GM13977 (cell line): ENCODE measurements around the gene MAFF.

Experiments used
- DNase-seq: peaks from one replicate; pipeline ENCODE4 v3.0.0; 2012; ENCODE audit warnings: low spot score
- CTCF ChIP-seq: IDR thresholded peaks from 2 replicates; pipeline ENCODE4 v1.5.1; 2012; ENCODE audit warnings: mild to moderate bottlenecking, control low read depth; ENCODE audit not compliant: insufficient read depth; ENCODE audit errors: extremely low read depth, missing control alignments
- in situ Hi-C: fragments of 300-500 bp; cut with MboI; formaldehyde crosslinking; loops from one replicate; pipeline ENCODE4 v1.12.0; 2022; ENCODE audit warnings: low sequenced_read_pairs, low pct_unique_long_range_greater_than_20kb, mixed read lengths, inconsistent platforms; ENCODE audit not compliant: unreplicated experiment

MAFF gene

DNA sequence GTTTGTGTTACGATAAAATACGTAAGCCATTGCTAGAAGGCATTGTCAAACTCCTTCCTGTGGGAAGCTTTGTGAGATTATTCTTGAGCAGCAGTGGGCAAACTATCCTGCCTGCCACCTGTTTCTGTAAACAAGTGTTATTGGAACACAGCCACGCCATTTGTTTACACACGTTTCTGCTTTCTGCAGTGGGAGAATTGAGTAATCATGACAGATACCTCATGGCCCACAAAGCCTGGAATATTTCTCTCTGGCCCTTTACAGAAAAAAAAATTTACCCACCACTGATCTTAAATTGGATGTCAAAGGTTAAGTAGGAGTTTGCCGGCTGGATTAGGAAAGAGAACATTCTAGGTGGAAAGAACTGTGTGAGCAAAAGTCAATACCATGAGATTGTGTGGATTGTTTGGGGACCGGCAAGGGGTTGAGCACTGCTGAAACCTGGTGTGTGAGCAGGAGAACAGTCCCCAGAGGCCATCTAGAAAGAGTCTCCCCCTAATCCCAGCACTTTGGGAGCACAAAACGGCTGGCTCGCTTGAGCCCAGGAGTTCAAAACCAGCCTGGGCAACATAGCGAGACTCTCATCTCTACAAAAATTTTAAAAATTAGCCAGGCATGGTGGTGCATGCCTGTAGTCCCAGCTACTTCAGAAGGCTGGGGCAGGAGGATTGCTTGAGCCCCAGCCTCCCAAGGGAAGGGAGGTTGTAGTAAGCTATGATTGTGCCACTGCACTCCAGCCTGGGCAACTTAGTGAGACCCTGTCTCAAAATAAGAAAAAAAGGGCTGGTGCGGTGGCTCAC, 14.2 kb upstream of the MAFF start:
- no peak for TF ChIP-seq CTCF
- in situ Hi-C loops = no loop called here
- no peak for DNase-seq

GRCh38 chr22:38189104-38189503, 12.7 kb upstream of the MAFF start:
- no peak for DNase-seq
- no peak for TF ChIP-seq CTCF
- in situ Hi-C loops = no loop called here

DNA sequence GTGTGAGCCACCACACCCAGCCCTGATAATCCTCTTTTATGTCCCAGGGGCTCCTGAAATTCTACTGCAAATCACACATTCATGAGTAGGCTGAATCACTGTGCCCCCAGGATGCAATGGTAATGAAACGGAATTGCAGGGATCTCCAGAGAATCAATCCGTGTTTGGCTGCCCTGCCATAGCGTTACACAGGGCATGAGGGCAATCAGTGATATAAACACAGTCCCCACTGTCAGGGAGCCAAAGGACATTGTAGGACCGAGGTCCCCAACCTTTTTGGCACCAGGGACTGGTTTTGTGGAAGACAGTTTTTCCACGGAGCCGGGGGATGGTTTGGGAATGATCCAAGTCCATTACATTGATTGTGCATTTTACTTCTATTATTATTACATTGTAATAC, 11.2 kb upstream of the MAFF start:
- DNase-seq = no peak
- no peak for TF ChIP-seq CTCF
- in situ Hi-C loops = no loop called here

- no peak for TF ChIP-seq CTCF
- DNase-seq = no peak
Measured at GRCh38 chr22:38191055-38191454, 10.7 kb upstream of the MAFF start.

GRCh38 chr22:38191731-38192474, 9.9 kb upstream of the MAFF start:
- in situ Hi-C loops = no loop called here
- no peak for TF ChIP-seq CTCF

More at GRCh38 chr22:38191055-38191454, 10.7 kb upstream of the MAFF start:
- in situ Hi-C loops = no loop called here

DNA sequence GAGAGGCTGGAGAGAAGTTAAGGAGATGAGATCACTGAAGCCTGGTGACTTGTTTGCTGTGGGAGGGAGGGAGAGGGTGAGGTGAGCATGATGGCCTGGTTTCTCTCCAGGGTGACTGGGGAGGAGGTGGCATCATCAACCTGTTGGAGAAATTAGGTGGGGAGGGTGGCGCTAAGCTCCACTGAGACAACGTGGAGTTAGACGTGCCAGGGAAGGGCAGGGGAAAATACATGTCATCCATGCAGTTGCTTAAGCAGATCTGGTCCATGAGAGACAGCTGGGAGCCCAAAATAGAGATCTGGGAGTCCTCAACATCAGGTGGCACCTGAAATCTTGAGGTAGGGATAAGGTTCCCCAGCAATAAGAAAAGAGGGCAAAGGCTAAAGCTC, 9.3 kb upstream of the MAFF start:
- in situ Hi-C loops = no loop called here
- no peak for TF ChIP-seq CTCF
- no peak for DNase-seq

More at GRCh38 chr22:38191731-38192474, 9.9 kb upstream of the MAFF start:
- no peak for DNase-seq
